Lower leg skin (tissue), 3 donors: ENCODE measurements around the gene CDH26.

Experiments used
- POLR2A ChIP-seq, 2 donors: fragments of 450-650 bp; IDR thresholded peaks; one replicate each; pipeline ENCODE4 v1.6.1; 2016 to 2017; ENCODE audit warnings: antibody characterized with exemption in 2 of 2, mild to moderate bottlenecking in 1 of 2, moderate library complexity in 1 of 2
- TF ChIP-seq, protein P1 (sequence below), 3 donors: fragments of 450-650 bp; IDR thresholded peaks; one replicate each; pipeline ENCODE4 v1.5.1; 2016; ENCODE audit warnings: antibody characterized with exemption in 3 of 3, mild to moderate bottlenecking in 3 of 3, moderate library complexity in 2 of 3

DNA sequence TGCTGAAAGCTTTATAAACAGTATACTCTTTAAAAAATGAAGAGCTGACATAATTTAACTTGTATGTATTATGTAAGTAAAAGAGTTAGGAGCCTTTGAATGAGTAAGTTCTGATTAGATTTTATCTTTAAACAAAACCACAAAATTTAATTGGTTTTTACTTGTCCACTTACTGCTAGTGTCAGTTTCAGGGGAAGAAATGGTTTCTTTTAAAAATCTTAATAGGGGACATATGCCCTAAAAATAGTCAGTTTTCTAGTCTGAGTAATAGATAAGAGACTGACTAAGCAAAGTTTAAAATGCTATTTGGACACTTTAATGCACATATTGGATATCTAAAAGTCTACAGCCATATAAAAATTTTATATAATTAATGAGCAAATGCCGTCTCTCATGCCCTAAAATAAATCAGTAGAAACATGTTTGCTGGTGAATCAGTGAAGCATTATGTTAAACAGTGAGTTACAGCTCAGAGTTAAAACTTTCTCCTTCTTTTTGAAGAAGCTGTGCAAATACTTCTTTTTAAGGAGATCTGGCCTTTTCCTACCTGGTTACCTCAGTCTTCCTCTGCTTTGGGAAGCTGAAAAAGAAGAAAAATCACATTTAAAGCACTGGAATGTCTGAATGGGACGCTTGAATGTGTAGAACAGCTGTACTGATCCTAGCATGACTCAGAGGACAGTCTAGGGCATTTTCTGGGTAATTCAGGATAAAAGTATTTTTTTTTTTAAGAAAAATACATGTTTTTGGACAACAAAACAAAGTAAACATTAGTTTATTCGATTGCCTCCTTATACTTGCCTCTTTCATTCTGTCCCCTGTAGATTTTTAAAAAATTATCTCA, 55.3 kb downstream of the CDH26 start:
- TF ChIP-seq, protein P1, sequence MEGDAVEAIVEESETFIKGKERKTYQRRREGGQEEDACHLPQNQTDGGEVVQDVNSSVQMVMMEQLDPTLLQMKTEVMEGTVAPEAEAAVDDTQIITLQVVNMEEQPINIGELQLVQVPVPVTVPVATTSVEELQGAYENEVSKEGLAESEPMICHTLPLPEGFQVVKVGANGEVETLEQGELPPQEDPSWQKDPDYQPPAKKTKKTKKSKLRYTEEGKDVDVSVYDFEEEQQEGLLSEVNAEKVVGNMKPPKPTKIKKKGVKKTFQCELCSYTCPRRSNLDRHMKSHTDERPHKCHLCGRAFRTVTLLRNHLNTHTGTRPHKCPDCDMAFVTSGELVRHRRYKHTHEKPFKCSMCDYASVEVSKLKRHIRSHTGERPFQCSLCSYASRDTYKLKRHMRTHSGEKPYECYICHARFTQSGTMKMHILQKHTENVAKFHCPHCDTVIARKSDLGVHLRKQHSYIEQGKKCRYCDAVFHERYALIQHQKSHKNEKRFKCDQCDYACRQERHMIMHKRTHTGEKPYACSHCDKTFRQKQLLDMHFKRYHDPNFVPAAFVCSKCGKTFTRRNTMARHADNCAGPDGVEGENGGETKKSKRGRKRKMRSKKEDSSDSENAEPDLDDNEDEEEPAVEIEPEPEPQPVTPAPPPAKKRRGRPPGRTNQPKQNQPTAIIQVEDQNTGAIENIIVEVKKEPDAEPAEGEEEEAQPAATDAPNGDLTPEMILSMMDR (IDR thresholded peaks at IDR 0.05) = no peak
- no peak for TF ChIP-seq POLR2A (IDR thresholded peaks at IDR 0.05)
